IgD-negative memory B cell (primary cell): ENCODE measurements around the gene BARHL2. TPM values are rescaled to one million over a fixed set of nuclear protein-coding genes. Genes with fewer than 3 reads are reported as not detected.

Experiments used
- H3K27ac Mint-ChIP-seq, 3 donors: one replicate each; pipeline ENCODE4 v1.8.0; 2020 to 2022; ENCODE audit warnings: mild to moderate bottlenecking in 3 of 3, mixed read lengths in 3 of 3, moderate library complexity in 1 of 3
- H3K27me3 Mint-ChIP-seq: one replicate; pipeline ENCODE4 v1.8.0; 2021; ENCODE audit warnings: mixed read lengths
- H3K36me3 Mint-ChIP-seq: one replicate; pipeline ENCODE4 v1.8.0; 2020; ENCODE audit warnings: mild to moderate bottlenecking, mixed read lengths
- H3K4me1 Mint-ChIP-seq, 3 donors: one replicate each; pipeline ENCODE4 v1.8.0; 2020 to 2022; ENCODE audit warnings: mixed read lengths in 3 of 3, mild to moderate bottlenecking in 1 of 3
- H3K4me3 Mint-ChIP-seq, 4 donors: one replicate each; pipeline ENCODE4 v1.8.0; 2020 to 2022; ENCODE audit warnings: mild to moderate bottlenecking in 4 of 4, mixed read lengths in 4 of 4, moderate library complexity in 3 of 4
- H3K9me3 Mint-ChIP-seq, 3 donors: one replicate each; pipeline ENCODE4 v1.8.0; 2020 to 2021; ENCODE audit warnings: mixed read lengths in 3 of 3, mild to moderate bottlenecking in 1 of 3
- polyA plus RNA-seq: library from polyadenylated mRNA; unstranded; fragments of 300-500 nt; fragmentation: Illumina TruSeq; gene quantifications from one replicate; pipeline ENCODE4 v1.2.3, GENCODE V29; 2021

Gene BARHL2
- polyA plus RNA-seq, 1 donor from 2014 or later = not detected

DNA sequence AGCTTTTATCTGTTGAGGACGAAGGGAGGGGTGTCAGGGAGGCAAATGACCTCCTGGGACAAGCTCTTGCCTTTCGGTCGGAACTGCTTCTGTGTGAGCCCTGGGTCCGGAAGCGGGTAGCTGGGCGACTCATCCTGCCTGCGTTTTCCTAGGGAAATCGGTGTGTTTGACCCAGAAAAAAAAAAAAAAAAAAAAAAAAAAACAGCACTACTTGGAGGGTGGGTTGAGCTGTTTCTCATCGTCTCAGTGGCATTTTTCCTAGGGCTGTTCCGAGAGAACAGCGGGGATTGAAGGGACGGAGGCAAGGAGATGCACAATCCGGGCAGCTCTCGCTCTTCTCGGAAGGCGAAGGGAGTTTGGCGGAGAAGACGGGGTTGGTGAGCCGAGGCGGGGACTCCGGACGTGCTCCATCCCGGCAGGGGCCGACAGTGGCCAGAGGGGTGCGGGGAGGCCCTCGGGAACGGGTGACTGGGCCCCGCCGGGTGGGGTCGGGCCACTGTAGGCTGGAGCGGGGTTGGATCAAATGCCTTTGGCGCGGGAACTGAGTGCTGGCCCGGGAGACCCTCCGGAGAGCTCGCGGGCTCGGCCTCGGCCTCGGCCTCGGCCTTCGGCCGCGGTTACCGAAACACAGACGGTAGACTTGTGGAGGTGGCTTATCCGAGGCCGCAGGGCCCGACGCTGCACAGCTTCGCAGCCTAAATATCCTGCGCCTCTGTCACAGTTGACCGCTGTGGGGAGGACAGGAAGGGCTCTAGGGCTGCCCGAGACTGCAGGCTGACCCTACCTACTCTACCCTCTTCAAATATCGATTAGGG is 2.4 kb upstream of the BARHL2 start:
- H3K27me3 Mint-ChIP-seq = peaks cover 73% of the 10 kb centered on the region
- peak overlapping the region; percentile 44 to 74 (median 63) for H3K4me3 Mint-ChIP-seq
- H3K27ac Mint-ChIP-seq = peak overlapping the region; percentile 88 to 97 (median 93)
- H3K36me3 Mint-ChIP-seq = no peaks in the 10 kb centered on the region
- H3K4me1 Mint-ChIP-seq = peaks cover 7 to 22% (median 15%) of the 10 kb centered on the region in 3 donors
- peaks cover 0 to 21% (median 7%) of the 10 kb centered on the region in 3 donors for H3K9me3 Mint-ChIP-seq

- H3K27me3 Mint-ChIP-seq = peaks cover 73% of the 10 kb centered on the region
- H3K36me3 Mint-ChIP-seq = no peaks in the 10 kb centered on the region
- peak overlapping the region in 3 of 4 donors; percentile 58 to 81 (median 74) for H3K4me3 Mint-ChIP-seq
- peaks cover 7 to 17% (median 15%) of the 10 kb centered on the region in 3 donors for H3K4me1 Mint-ChIP-seq
- peaks cover 0 to 19% (median 7%) of the 10 kb centered on the region in 3 donors for H3K9me3 Mint-ChIP-seq
- H3K27ac Mint-ChIP-seq = peak overlapping the region; percentile 87 to 99 (median 93)
These were observed 1.6 kb upstream of the BARHL2 start for GRCh38 chr1:90718411-90719329.

DNA sequence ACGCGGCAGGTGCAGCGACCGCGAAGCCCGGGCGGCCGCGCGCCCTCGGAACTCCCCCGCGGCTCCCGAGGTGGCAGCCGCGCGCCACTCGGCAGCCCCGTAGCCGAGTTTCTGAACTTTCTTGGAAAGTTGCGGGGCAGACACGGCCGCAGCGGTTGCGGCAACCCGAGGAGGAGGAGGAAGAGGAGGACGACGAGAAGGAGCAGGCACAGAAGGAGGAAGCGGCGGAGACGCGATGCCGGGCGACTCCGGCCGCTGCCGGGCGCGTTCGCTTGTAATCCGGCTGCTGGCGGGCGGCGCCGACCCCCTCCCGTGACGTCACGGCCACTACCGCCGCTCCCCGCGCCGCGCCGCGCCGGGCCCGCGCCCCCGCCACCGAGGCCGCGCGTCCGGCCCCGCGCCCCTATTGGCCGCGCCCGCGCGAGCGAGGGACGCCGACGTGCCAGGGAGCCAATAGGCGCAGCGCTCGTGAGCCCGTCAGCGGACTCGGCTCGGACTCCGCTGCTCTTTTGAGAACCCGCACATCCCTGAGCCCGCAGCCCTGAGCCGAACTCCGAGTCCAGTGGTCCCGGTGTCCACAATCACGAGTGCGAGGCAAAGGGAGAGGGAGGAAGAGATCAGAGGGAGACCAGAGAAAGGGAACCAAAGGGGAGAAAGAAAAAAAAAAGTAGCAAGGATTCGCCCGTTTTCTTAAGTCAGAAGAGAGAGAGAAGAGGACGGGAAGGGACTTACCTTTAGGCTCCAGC is 736 bp upstream of the BARHL2 start:
- Mint-ChIP-seq H3K4me3 (peak overlapping the region in 3 of 4 donors; percentile 23 to 81 (median 55)), H3K9me3 (peaks cover 0 to 18% (median 7%) of the 10 kb centered on the region in 3 donors), H3K36me3 (no peaks in the 10 kb centered on the region), H3K27me3 (peaks cover 73% of the 10 kb centered on the region), H3K4me1 (peaks cover 4 to 17% (median 10%) of the 10 kb centered on the region in 3 donors), H3K27ac (peak overlapping the region; percentile 87 to 99 (median 93))

DNA sequence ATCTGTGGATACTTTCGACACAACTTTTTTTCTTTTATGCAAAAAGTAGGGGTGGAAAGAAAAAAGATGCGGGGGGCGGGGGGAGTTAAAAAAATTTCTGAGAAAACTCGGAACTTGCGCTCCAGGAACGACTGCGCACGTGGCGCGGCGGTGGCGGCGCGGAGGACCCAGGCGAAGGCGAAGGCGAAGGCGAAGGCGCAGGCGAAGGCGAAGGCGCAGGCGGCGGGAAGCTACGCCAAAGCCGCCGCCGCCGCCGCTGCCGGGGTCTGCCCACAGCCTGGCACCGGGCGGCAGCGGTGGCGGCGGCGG is 208 bp upstream of the BARHL2 start:
- H3K27ac Mint-ChIP-seq = peak overlapping the region; percentile 81 to 99 (median 84)
- H3K4me1 Mint-ChIP-seq = peaks cover 2 to 17% (median 10%) of the 10 kb centered on the region in 3 donors
- no peak overlapping the region for H3K4me3 Mint-ChIP-seq
- H3K9me3 Mint-ChIP-seq = peaks cover 0 to 21% (median 7%) of the 10 kb centered on the region in 3 donors
- H3K36me3 Mint-ChIP-seq = no peaks in the 10 kb centered on the region
- peaks cover 74% of the 10 kb centered on the region for H3K27me3 Mint-ChIP-seq

DNA sequence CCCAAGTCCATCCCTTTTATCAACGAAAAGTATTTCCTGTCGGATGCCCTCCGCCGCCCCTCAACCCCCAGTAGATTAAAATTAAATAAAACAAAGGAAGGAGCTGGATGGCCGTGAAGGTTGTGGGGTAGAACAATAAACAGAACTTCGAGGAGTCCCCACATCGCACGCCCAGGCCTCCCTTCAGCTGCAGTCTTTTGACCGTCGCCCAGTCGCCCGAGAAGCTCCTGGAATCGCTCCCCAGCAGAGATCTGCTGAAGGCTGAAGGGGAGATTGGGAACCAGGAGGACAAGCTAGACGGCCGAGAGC is 905 bp downstream of the BARHL2 start:
- Mint-ChIP-seq H3K9me3 (peaks cover 0 to 18% (median 7%) of the 10 kb centered on the region in 3 donors), H3K27ac (peak overlapping the region; percentile 34 to 99 (median 81)), H3K27me3 (peaks cover 75% of the 10 kb centered on the region), H3K4me1 (peaks cover 2 to 11% (median 6%) of the 10 kb centered on the region in 3 donors), H3K36me3 (no peaks in the 10 kb centered on the region), H3K4me3 (peak overlapping the region in 3 of 4 donors; percentile 29 to 63 (median 60))

GRCh38 chr1:90715309-90715708 is 1.8 kb downstream of the BARHL2 start:
- peaks cover 75% of the 10 kb centered on the region for H3K27me3 Mint-ChIP-seq
- H3K36me3 Mint-ChIP-seq = no peaks in the 10 kb centered on the region
- peaks cover 2 to 5% (median 4%) of the 10 kb centered on the region in 3 donors for H3K4me1 Mint-ChIP-seq
- H3K27ac Mint-ChIP-seq = peak overlapping the region in 2 of 3 donors; percentile 22 to 99
- H3K9me3 Mint-ChIP-seq = peaks cover 0 to 16% (median 3%) of the 10 kb centered on the region in 3 donors
- peak overlapping the region in 1 of 4 donors; percentile 7 for H3K4me3 Mint-ChIP-seq

DNA sequence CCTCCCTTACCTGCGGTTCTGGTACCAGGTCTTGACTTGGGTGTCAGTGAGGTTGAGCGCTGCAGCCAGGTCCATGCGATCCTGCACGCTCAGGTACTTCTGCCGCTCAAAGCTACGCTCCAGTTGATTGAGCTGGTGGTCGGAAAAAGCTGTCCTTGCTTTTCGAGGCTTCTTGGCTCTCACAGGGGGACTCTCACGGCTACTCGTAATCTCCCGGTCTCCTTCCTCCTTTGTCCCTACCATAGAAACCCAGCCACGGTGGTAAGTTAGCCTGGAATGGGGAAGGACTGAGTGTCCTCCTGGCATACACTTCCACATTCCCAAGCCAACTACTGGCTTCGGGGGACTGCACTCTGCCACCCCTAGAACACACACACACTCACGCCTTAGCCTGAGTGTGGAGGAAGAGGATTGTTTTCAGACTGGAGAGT is 2.6 kb downstream of the BARHL2 start:
- Mint-ChIP-seq H3K4me3 (no peak overlapping the region), H3K4me1 (peaks cover 2 to 5% (median 4%) of the 10 kb centered on the region in 3 donors), H3K27me3 (peaks cover 79% of the 10 kb centered on the region), H3K9me3 (peaks cover 0 to 14% (median 3%) of the 10 kb centered on the region in 3 donors), H3K36me3 (no peaks in the 10 kb centered on the region), H3K27ac (peak overlapping the region in 1 of 3 donors; percentile 82)

DNA sequence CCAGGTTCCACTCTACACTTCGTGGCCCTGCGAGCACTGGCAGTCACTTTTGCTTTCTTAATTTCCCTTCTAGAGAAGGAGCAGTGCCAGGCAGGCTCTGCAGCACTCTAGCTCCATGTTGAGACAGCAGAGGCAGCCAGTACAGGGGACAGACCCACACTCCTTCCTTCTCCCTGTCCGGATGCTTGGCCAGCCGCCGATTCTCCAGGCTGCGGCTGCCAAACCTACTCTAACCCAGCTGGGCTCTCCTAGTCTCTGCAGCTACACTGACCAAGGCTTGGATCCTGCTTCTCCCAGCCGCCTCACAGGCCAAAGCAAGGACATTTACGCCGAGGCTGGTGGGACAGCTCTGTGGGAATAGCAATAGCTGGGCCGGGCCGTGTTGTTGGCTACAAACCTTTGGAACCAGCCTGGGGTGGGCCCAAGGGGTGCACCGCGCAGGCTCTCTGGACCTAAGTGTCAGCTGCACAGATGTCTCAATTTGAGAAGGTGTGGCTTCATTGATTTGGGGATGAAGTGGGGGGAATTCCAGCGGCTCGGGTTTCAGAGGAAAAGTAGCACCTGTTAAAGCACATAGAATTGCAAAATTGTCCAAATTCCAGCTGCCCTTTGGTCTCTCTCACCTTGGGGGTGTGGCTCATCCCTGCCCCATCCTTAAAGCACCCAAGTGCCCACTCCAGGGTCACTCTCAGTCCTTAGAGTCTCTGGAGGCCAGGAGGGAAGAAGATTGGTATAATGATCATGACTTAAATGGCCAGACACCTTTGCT is 3.2 kb downstream of the BARHL2 start:
- peaks cover 75% of the 10 kb centered on the region for H3K27me3 Mint-ChIP-seq
- peaks cover 0 to 11% (median under 1%) of the 10 kb centered on the region in 3 donors for H3K9me3 Mint-ChIP-seq
- H3K36me3 Mint-ChIP-seq = no peaks in the 10 kb centered on the region
- peak overlapping the region in 1 of 4 donors; percentile 81 for H3K4me3 Mint-ChIP-seq
- peaks cover 2% of the 10 kb centered on the region in 3 donors for H3K4me1 Mint-ChIP-seq
- H3K27ac Mint-ChIP-seq = peak overlapping the region in 1 of 3 donors; percentile 82

- H3K27me3 Mint-ChIP-seq = peaks cover 77% of the 10 kb centered on the region
- peaks cover 0 to 6% (median 1%) of the 10 kb centered on the region in 3 donors for H3K4me1 Mint-ChIP-seq
- H3K36me3 Mint-ChIP-seq = peaks cover 1% of the 10 kb centered on the region
- H3K4me3 Mint-ChIP-seq = peak overlapping the region in 1 of 4 donors; percentile 81
- peak overlapping the region in 2 of 3 donors; percentile 48 to 82 for H3K27ac Mint-ChIP-seq
- peaks cover 0 to 7% (median 0%) of the 10 kb centered on the region in 3 donors for H3K9me3 Mint-ChIP-seq
These were observed 4.0 kb downstream of the BARHL2 start for GRCh38 chr1:90712915-90713730.

DNA sequence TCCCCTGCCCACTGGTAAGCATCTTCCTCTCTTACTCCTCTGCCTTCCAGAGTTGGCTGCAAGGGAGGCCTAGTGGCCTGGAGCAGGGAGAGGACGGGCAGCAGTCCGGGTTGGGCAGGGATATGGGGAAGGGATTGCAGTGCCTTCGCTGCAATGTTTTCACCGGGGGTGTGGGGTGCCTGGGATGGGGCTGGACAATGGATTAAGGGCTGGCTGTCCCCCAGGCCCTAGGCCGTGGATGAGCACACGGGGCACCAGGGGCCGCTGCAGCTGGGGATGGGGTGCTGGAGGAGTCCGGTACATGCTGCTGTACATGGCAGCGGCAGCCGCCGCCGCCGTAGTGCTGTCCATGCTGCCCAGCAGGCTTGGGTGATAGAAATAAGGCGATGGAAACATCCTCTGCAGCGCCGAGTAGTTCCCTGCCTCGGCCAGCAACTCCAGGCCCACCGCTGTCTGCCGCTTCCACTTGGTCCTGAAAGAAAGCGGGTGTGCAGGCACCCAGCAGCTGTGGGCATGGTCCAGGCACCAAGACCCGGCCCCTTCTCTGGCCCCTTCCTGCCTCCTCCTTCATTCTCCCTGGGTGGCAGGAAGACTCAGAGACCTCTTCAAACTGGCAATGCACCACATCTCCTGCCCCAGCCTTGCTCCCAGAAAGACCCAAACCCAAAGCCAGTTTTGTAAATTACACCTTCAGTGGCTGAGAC is 4.8 kb downstream of the BARHL2 start:
- peaks cover 1% of the 10 kb centered on the region for H3K36me3 Mint-ChIP-seq
- H3K27ac Mint-ChIP-seq = peak overlapping the region in 2 of 3 donors; percentile 29 to 48
- H3K4me1 Mint-ChIP-seq = peaks cover 0 to 6% (median 1%) of the 10 kb centered on the region in 3 donors
- H3K27me3 Mint-ChIP-seq = peaks cover 82% of the 10 kb centered on the region
- H3K4me3 Mint-ChIP-seq = no peak overlapping the region
- H3K9me3 Mint-ChIP-seq = peaks cover 0 to 7% (median 0%) of the 10 kb centered on the region in 3 donors

DNA sequence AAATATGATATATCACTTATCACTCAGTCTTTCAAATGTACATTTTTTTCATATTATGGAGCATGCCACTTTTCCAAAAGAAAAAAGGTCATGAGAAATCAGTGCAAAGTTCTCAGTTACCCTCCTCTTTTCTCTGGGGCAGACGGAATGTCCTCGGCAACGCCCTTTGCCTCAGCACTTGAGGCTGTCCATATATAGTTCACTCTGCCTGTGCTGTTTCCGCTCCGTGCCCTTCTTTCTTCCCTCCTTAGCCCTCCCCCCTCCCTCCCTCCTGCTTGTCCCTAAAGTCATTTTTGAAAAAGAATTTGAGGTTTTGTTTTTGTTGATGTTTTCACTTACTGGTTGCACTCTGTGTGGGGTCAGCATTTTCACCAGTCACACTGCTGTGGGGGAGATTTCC is 5.4 kb downstream of the BARHL2 start:
- Mint-ChIP-seq H3K27me3 (peaks cover 85% of the 10 kb centered on the region), H3K36me3 (peaks cover 1% of the 10 kb centered on the region), H3K9me3 (peaks cover 0 to 4% (median 0%) of the 10 kb centered on the region in 3 donors), H3K4me3 (no peak overlapping the region), H3K4me1 (peaks cover 0 to 8% (median 4%) of the 10 kb centered on the region in 3 donors), H3K27ac (no peak overlapping the region)
